HCT116 (cell line): ENCODE data around the gene NCKAP5. TPM values are rescaled to one million over a fixed set of nuclear protein-coding genes. Genes with fewer than 3 reads are reported as not detected.

Experiments
- ATAC-seq: fragments of 200-7000 bp; cut with Tn5 transposase; 2 replicates; pipeline ENCODE4 v1.9.1; 2020; ENCODE audit warnings: mild to moderate bottlenecking, moderate library complexity
- BruUV-seq: library from RNA; stranded (reverse); fragments of 400-500 nt; replicated peaks from 2 replicates; lab custom pipeline; 2021; lab: Mats Ljungman, UMichigan
- CTCF ChIA-PET: fragments of 300-600 bp; sonication (Branson Sonifier 250); formaldehyde crosslinking; loops from one replicate; lab custom pipeline; 2021; ENCODE audit warnings: antibody characterized with exemption; lab: Charles Lee
- POLR2A ChIA-PET: fragments of 300-600, 350-600 bp; sonication (Branson Sonifier 250); formaldehyde crosslinking; loops from one replicate; lab custom pipeline; 2021; ENCODE audit warnings: antibody characterized with exemption; lab: Charles Lee
- RAD21 ChIA-PET, 2 experiments: fragments of 300-600 bp; sonication (Branson Sonifier 250); formaldehyde crosslinking; loops; one replicate each; lab custom pipeline; 2023; ENCODE audit warnings: low total read pairs in 2 of 2; ENCODE audit not compliant: uncharacterized antibody in 2 of 2, unreplicated experiment in 2 of 2, low non-redundant PET in 1 of 2; lab: Charles Lee
- DNase-seq: peaks from one replicate; pipeline ENCODE4 v3.0.0-alpha.2; 2010; ENCODE audit warnings: low read depth, low spot score
- H2AFZ ChIP-seq: fragments of 200-600 bp; shearing (Covaris generic), sonication (generic); 2 replicates; pipeline ENCODE4 v1.6.1; 2017; ENCODE audit warnings: low read depth, mixed run types, mixed read lengths, antibody characterized with exemption, low read length; ENCODE audit not compliant: poor library complexity, severe bottlenecking
- H3K27ac ChIP-seq: 2 replicates; pipeline ENCODE4 v1.5.1; 2012; ENCODE audit warnings: low read depth, low read length
- H3K27me3 ChIP-seq: fragments of 200-600 bp; sonication (generic); 2 replicates; pipeline ENCODE4 v1.6.1; 2016; ENCODE audit warnings: mixed run types, low read length, mixed read lengths; ENCODE audit not compliant: insufficient read depth
- H3K36me3 ChIP-seq, 2 experiments: fragments of 200-500 bp in 1 of 2; fragments of 200-600 bp in 1 of 2; sonication (Bioruptor generic) in 1 of 2; sonication (generic) in 1 of 2; 2 replicates each; pipeline versions ENCODE4 v1.5.1 to v1.6.1; 2014 to 2016; ENCODE audit warnings: low read length in 2 of 2, inconsistent platforms in 1 of 2, mixed read lengths in 1 of 2, mixed run types in 1 of 2; ENCODE audit not compliant: insufficient read depth in 2 of 2, control insufficient read depth in 1 of 2
- H3K4me1 ChIP-seq, 2 experiments: fragments of 200-600 bp in 1 of 2; sonication (generic) in 1 of 2; 2 replicates each; pipeline versions ENCODE4 v1.5.1 to v1.6.1; 2012 to 2017; ENCODE audit warnings: low read length in 2 of 2, inconsistent platforms in 1 of 2, mild to moderate bottlenecking in 1 of 2, mixed read lengths in 1 of 2, mixed run types in 1 of 2, moderate library complexity in 1 of 2; ENCODE audit not compliant: insufficient read depth in 2 of 2, control insufficient read depth in 1 of 2
- H3K4me2 ChIP-seq: fragments of 200-600 bp; sonication (generic); 2 replicates; pipeline ENCODE4 v1.6.1; 2017; ENCODE audit warnings: mixed run types, low read length, mixed read lengths
- H3K4me3 ChIP-seq, 2 experiments: fragments of 200-600 bp in 1 of 2; sonication (generic) in 1 of 2; replicated peaks in 1 of 2; 2 replicates each; pipeline ENCODE4 v1.5.1; 2011 to 2016; ENCODE audit warnings: low read length in 2 of 2, control low read depth in 1 of 2, low read depth in 1 of 2, mild to moderate bottlenecking in 1 of 2, mixed read lengths in 1 of 2, mixed run types in 1 of 2
- H3K79me2 ChIP-seq: fragments of 200-600 bp; sonication (generic); 2 replicates; pipeline ENCODE4 v1.6.1; 2017; ENCODE audit warnings: mild to moderate bottlenecking, mixed run types, low read length, moderate library complexity, mixed read lengths; ENCODE audit not compliant: insufficient read depth
- H3K9ac ChIP-seq: fragments of 200-600 bp; sonication (generic); 2 replicates; pipeline ENCODE4 v1.6.1; 2016; ENCODE audit warnings: low read length, mixed read lengths
- H3K9me2 ChIP-seq: fragments of 200-600 bp; sonication (generic), shearing (Covaris generic); 2 replicates; pipeline ENCODE4 v1.6.1; 2017; ENCODE audit warnings: mixed run types, mild to moderate bottlenecking, moderate library complexity; ENCODE audit not compliant: insufficient read depth
- H3K9me3 ChIP-seq, 2 experiments: fragments of 200-500 bp in 1 of 2; fragments of 200-600 bp in 1 of 2; sonication (Bioruptor generic) in 1 of 2; sonication (generic) in 1 of 2; 2 replicates each; pipeline ENCODE4 v1.6.1; 2014 to 2017; ENCODE audit warnings: low read length in 2 of 2, mixed read lengths in 2 of 2, inconsistent platforms in 1 of 2, low read depth in 1 of 2, mild to moderate bottlenecking in 1 of 2, mixed run types in 1 of 2, moderate library complexity in 1 of 2; ENCODE audit not compliant: control insufficient read depth in 1 of 2, insufficient read depth in 1 of 2
- H4K20me1 ChIP-seq: fragments of 200-600 bp; sonication (generic), shearing (Covaris generic); 2 replicates; pipeline ENCODE4 v1.6.1; 2017; ENCODE audit warnings: mixed run types, mild to moderate bottlenecking, moderate library complexity; ENCODE audit not compliant: insufficient read depth
- CBX3 ChIP-seq: IDR thresholded peaks from 2 replicates; pipeline ENCODE4 v1.6.1; 2012; ENCODE audit warnings: low read depth
- CTCF ChIP-seq, 3 experiments: fragments of 200-600 bp in 1 of 3; sonication (generic) in 1 of 3; IDR thresholded peaks in 2 of 3; conservative IDR thresholded peaks in 1 of 3; 2 replicates each; pipeline ENCODE4 v1.5.1; 2012 to 2017; ENCODE audit warnings: low read depth in 2 of 3, low read length in 2 of 3, antibody characterized with exemption in 1 of 3, borderline replicate concordance in 1 of 3, control low read depth in 1 of 3, mild to moderate bottlenecking in 1 of 3, mixed read lengths in 1 of 3, mixed run types in 1 of 3, moderate library complexity in 1 of 3; ENCODE audit not compliant: insufficient read depth in 1 of 3
- EGR1 ChIP-seq: IDR thresholded peaks from 2 replicates; pipeline ENCODE4 v1.6.1; 2012; ENCODE audit warnings: low read depth
- ELF1 ChIP-seq: IDR thresholded peaks from 2 replicates; pipeline ENCODE4 v1.6.1; 2012; ENCODE audit warnings: low read depth, borderline replicate concordance
- EZH2phosphoT487 ChIP-seq: fragments of 200-600 bp; IDR thresholded peaks from 2 replicates; pipeline ENCODE4 v1.6.1; 2018; ENCODE audit warnings: antibody characterized with exemption, borderline replicate concordance
- FOSL1 ChIP-seq: IDR thresholded peaks from 2 replicates; pipeline ENCODE4 v1.6.1; 2012; ENCODE audit warnings: low read depth
- ZFX ChIP-seq: fragments of 450-650 bp; IDR thresholded peaks from 2 replicates; pipeline ENCODE4 v1.6.1; 2017
- ZNF274 ChIP-seq: fragments of 200-500 bp; sonication (Bioruptor generic); IDR thresholded peaks from 2 replicates; pipeline ENCODE4 v1.6.1; 2014; ENCODE audit warnings: mild to moderate bottlenecking, low read depth, low read length, inconsistent platforms
- intact Hi-C: fragments of 100-400 bp; cut with micrococcal nuclease; formaldehyde crosslinking; loops from 2 replicates; pipeline ENCODE4 v1.10.0; 2022
- total RNA-seq: library from RNA; stranded (reverse); gene quantifications from one replicate; pipeline ENCODE4 v1.2.1, GENCODE V29; 2021; ENCODE audit not compliant: unreplicated experiment
- TF ChIP-seq, protein P1 (sequence below): IDR thresholded peaks from 2 replicates; pipeline ENCODE4 v1.6.1; 2012; ENCODE audit warnings: low read depth
- TF ChIP-seq, protein P2 (sequence below): IDR thresholded peaks from 2 replicates; pipeline ENCODE4 v1.6.1; 2012

Gene NCKAP5
- total RNA-seq, 1 experiment from 2014 or later = 0.30 TPM

DNA sequence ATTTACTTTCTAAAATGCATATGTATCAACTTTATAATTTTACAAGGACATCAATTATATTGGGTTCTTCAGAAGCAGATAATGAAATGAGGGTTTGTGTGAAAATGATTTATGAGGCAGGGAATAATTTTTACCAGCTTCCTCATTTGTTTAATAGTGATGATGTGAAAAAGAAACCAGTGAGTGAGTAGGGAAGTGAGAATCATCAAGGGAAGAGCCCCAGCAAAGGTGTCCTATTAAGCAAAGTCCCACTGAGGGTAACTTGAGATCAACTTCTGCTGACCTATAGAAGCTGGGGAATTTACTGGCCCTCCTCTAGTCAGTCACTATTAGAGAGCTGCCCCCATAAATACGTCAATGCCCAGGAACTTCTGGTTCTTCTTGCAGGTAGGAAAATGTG is 631.5 kb downstream of the NCKAP5 start:
- no peaks in the 10 kb centered on the region for H3K27me3 ChIP-seq
- no TSS peak for BruUV-seq

More for the DNA sequence above, 631.5 kb downstream of the NCKAP5 start:
- H3K4me3 ChIP-seq = no peak overlapping the region
- no peak overlapping the region for H3K4me2 ChIP-seq
- RAD21 ChIA-PET = no interaction called here
- H3K27ac ChIP-seq = no peak overlapping the region
- H3K9ac ChIP-seq = no peak overlapping the region
- no peaks in the 10 kb centered on the region for H3K9me3 ChIP-seq
- H3K9me2 ChIP-seq = no peaks in the 10 kb centered on the region
- DNase-seq (no peak), ATAC-seq (no peak)
- POLR2A ChIA-PET = no interaction called here
- TF ChIP-seq CTCF (IDR thresholded peaks at IDR 0.05 in 2 of 3, conservative IDR thresholded peaks at IDR 0.05 in 1 of 3; ENCODE audit: borderline replicate concordance in 1 of 3, insufficient read depth in 1 of 3, low read depth in 2 of 3, low read length in 2 of 3) = no peak
- TF ChIP-seq, protein P1, sequence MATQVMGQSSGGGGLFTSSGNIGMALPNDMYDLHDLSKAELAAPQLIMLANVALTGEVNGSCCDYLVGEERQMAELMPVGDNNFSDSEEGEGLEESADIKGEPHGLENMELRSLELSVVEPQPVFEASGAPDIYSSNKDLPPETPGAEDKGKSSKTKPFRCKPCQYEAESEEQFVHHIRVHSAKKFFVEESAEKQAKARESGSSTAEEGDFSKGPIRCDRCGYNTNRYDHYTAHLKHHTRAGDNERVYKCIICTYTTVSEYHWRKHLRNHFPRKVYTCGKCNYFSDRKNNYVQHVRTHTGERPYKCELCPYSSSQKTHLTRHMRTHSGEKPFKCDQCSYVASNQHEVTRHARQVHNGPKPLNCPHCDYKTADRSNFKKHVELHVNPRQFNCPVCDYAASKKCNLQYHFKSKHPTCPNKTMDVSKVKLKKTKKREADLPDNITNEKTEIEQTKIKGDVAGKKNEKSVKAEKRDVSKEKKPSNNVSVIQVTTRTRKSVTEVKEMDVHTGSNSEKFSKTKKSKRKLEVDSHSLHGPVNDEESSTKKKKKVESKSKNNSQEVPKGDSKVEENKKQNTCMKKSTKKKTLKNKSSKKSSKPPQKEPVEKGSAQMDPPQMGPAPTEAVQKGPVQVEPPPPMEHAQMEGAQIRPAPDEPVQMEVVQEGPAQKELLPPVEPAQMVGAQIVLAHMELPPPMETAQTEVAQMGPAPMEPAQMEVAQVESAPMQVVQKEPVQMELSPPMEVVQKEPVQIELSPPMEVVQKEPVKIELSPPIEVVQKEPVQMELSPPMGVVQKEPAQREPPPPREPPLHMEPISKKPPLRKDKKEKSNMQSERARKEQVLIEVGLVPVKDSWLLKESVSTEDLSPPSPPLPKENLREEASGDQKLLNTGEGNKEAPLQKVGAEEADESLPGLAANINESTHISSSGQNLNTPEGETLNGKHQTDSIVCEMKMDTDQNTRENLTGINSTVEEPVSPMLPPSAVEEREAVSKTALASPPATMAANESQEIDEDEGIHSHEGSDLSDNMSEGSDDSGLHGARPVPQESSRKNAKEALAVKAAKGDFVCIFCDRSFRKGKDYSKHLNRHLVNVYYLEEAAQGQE = no peak
- TF ChIP-seq ELF1 = no peak
- TF ChIP-seq, protein P2, sequence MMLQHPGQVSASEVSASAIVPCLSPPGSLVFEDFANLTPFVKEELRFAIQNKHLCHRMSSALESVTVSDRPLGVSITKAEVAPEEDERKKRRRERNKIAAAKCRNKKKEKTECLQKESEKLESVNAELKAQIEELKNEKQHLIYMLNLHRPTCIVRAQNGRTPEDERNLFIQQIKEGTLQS = no peak
- no peak for TF ChIP-seq ZFX
- TF ChIP-seq FOSL1 = no peak
- TF ChIP-seq EZH2phosphoT487 = no peak
- no peak for TF ChIP-seq CBX3
- no peak for TF ChIP-seq ZNF274
- TF ChIP-seq EGR1 = no peak
- CTCF ChIA-PET = no interaction called here
- H2AFZ ChIP-seq = no peak overlapping the region
- H3K4me1 ChIP-seq = no peaks in the 10 kb centered on the region
- no peaks in the 10 kb centered on the region for H4K20me1 ChIP-seq
- no peaks in the 10 kb centered on the region for H3K36me3 ChIP-seq
- intact Hi-C loops = no loop called here
- no peaks in the 10 kb centered on the region for H3K79me2 ChIP-seq
